Measurements from ENCODE around the gene UBL5. TPM values are rescaled to one million over a fixed set of nuclear protein-coding genes. Genes with fewer than 3 reads are reported as not detected.
A peak's percentile ranks its signal among the peaks of the same experiment; 100 is the strongest.

UBL5 gene
- total RNA-seq, 1 donor from 2014 or later: 547 TPM

GRCh38 chr19:9857920-9858746 lies 30.4 kb downstream of the UBL5 start:
- Histone ChIP-seq H3K36me3 (ENCODE audit: insufficient read depth, low read length) (no peaks in the 10 kb centered on the region), H4K20me1 (ENCODE audit: insufficient read depth, low read length) (no peaks in the 10 kb centered on the region)
- H3K4me1 Mint-ChIP-seq (ENCODE audit: low read depth, unreplicated experiment): peaks cover 11% of the 10 kb centered on the region

GRCh38 chr19:9858766-9859165 lies 31.0 kb downstream of the UBL5 start:
- Mint-ChIP-seq H3K27ac (ENCODE audit: unreplicated experiment) (no peak overlapping the region), H3K4me3 (ENCODE audit: unreplicated experiment) (no peak overlapping the region), H3K4me1 (ENCODE audit: low read depth, unreplicated experiment) (peaks cover 5% of the 10 kb centered on the region), H3K9me3 (ENCODE audit: unreplicated experiment) (peaks cover 5% of the 10 kb centered on the region), H3K36me3 (ENCODE audit: low read depth, unreplicated experiment) (peaks cover 34% of the 10 kb centered on the region), H3K27me3 (ENCODE audit: low read depth, unreplicated experiment) (peaks cover 2% of the 10 kb centered on the region)
- no peak for DNase-seq (ENCODE audit: low read depth)
- no peak overlapping the region for H3K4me3 ChIP-seq (ENCODE audit: insufficient read depth, low read depth, low read length)
- no peak for FAIRE-seq
- no peaks in the 10 kb centered on the region for H3K27me3 ChIP-seq (ENCODE audit: insufficient read depth, low read length)
- H4K20me1 ChIP-seq (ENCODE audit: insufficient read depth, low read length): no peaks in the 10 kb centered on the region
- no peak overlapping the region for H3K9ac ChIP-seq (ENCODE audit: low read length)
- H3K4me1 ChIP-seq (ENCODE audit: insufficient read depth, low read length): no peaks in the 10 kb centered on the region
- no peak overlapping the region for H3K27ac ChIP-seq (ENCODE audit: low read depth, low read length)
- H3K4me2 ChIP-seq (ENCODE audit: low read length): no peak overlapping the region
- H3K79me2 ChIP-seq (ENCODE audit: insufficient read depth, low read length): no peaks in the 10 kb centered on the region
- H3K9me3 ChIP-seq (ENCODE audit: insufficient read depth, low read depth, low read length): no peaks in the 10 kb centered on the region
- H2AFZ ChIP-seq (ENCODE audit: low read depth, low read length): no peak overlapping the region
- TF ChIP-seq EZH2 (IDR thresholded peaks at IDR 0.05; ENCODE audit: insufficient read depth, low read length): no peak
- no peaks in the 10 kb centered on the region for H3K36me3 ChIP-seq (ENCODE audit: insufficient read depth, low read length)

More at GRCh38 chr19:9857920-9858746, 30.4 kb downstream of the UBL5 start:
- H3K4me3 ChIP-seq (ENCODE audit: insufficient read depth, low read depth, low read length): no peak overlapping the region
- no peaks in the 10 kb centered on the region for H3K27me3 ChIP-seq (ENCODE audit: insufficient read depth, low read length)
- peaks cover 6% of the 10 kb centered on the region for H3K9me3 Mint-ChIP-seq (ENCODE audit: unreplicated experiment)
- peak overlapping the region; percentile 4 for H3K27ac Mint-ChIP-seq (ENCODE audit: unreplicated experiment)
- peaks cover 35% of the 10 kb centered on the region for H3K36me3 Mint-ChIP-seq (ENCODE audit: low read depth, unreplicated experiment)
- H3K27me3 Mint-ChIP-seq (ENCODE audit: low read depth, unreplicated experiment): peaks cover 2% of the 10 kb centered on the region
- no peak overlapping the region for H3K4me3 Mint-ChIP-seq (ENCODE audit: unreplicated experiment)
- H3K9me3 ChIP-seq (ENCODE audit: insufficient read depth, low read depth, low read length): no peaks in the 10 kb centered on the region
- no peak for DNase-seq (ENCODE audit: low read depth)
- H3K79me2 ChIP-seq (ENCODE audit: insufficient read depth, low read length): no peaks in the 10 kb centered on the region
- H2AFZ ChIP-seq (ENCODE audit: low read depth, low read length): no peak overlapping the region
- H3K4me2 ChIP-seq (ENCODE audit: low read length): no peak overlapping the region
- H3K4me1 ChIP-seq (ENCODE audit: insufficient read depth, low read length): peaks cover 3% of the 10 kb centered on the region
- FAIRE-seq: no peak
- no peak for TF ChIP-seq EZH2 (IDR thresholded peaks at IDR 0.05; ENCODE audit: insufficient read depth, low read length)
- TF ChIP-seq, protein P1, sequence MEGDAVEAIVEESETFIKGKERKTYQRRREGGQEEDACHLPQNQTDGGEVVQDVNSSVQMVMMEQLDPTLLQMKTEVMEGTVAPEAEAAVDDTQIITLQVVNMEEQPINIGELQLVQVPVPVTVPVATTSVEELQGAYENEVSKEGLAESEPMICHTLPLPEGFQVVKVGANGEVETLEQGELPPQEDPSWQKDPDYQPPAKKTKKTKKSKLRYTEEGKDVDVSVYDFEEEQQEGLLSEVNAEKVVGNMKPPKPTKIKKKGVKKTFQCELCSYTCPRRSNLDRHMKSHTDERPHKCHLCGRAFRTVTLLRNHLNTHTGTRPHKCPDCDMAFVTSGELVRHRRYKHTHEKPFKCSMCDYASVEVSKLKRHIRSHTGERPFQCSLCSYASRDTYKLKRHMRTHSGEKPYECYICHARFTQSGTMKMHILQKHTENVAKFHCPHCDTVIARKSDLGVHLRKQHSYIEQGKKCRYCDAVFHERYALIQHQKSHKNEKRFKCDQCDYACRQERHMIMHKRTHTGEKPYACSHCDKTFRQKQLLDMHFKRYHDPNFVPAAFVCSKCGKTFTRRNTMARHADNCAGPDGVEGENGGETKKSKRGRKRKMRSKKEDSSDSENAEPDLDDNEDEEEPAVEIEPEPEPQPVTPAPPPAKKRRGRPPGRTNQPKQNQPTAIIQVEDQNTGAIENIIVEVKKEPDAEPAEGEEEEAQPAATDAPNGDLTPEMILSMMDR (IDR thresholded peaks at IDR 0.05; ENCODE audit: insufficient read depth, low read depth, low read length): no peak
- H3K9ac ChIP-seq (ENCODE audit: low read length): no peak overlapping the region
- H3K27ac ChIP-seq (ENCODE audit: low read depth, low read length): no peak overlapping the region

- no peak for DNase-seq (ENCODE audit: low read depth)
- peaks cover 29% of the 10 kb centered on the region for H3K36me3 Mint-ChIP-seq (ENCODE audit: low read depth, unreplicated experiment)
- no peak overlapping the region for H3K4me3 Mint-ChIP-seq (ENCODE audit: unreplicated experiment)
- Histone ChIP-seq H3K4me1 (ENCODE audit: insufficient read depth, low read length) (no peaks in the 10 kb centered on the region), H3K4me3 (ENCODE audit: insufficient read depth, low read depth, low read length) (no peak overlapping the region), H3K9me3 (ENCODE audit: insufficient read depth, low read depth, low read length) (no peaks in the 10 kb centered on the region), H3K27ac (ENCODE audit: low read depth, low read length) (no peak overlapping the region), H4K20me1 (ENCODE audit: insufficient read depth, low read length) (no peaks in the 10 kb centered on the region), H3K36me3 (ENCODE audit: insufficient read depth, low read length) (no peaks in the 10 kb centered on the region), H3K27me3 (ENCODE audit: insufficient read depth, low read length) (no peaks in the 10 kb centered on the region), H3K4me2 (ENCODE audit: low read length) (no peak overlapping the region), H3K9ac (ENCODE audit: low read length) (no peak overlapping the region), H3K79me2 (ENCODE audit: insufficient read depth, low read length) (no peaks in the 10 kb centered on the region), H2AFZ (ENCODE audit: low read depth, low read length) (no peak overlapping the region)
- peaks cover 4% of the 10 kb centered on the region for H3K4me1 Mint-ChIP-seq (ENCODE audit: low read depth, unreplicated experiment)
- peaks cover 3% of the 10 kb centered on the region for H3K9me3 Mint-ChIP-seq (ENCODE audit: unreplicated experiment)
- no peak for FAIRE-seq
- no peak overlapping the region for H3K27ac Mint-ChIP-seq (ENCODE audit: unreplicated experiment)
- TF ChIP-seq, protein P1 (IDR thresholded peaks at IDR 0.05; ENCODE audit: insufficient read depth, low read depth, low read length): no peak
- TF ChIP-seq EZH2 (IDR thresholded peaks at IDR 0.05; ENCODE audit: insufficient read depth, low read length): no peak
- H3K27me3 Mint-ChIP-seq (ENCODE audit: low read depth, unreplicated experiment): peaks cover 2% of the 10 kb centered on the region
Observed at GRCh38 chr19:9860407-9860806, 32.7 kb downstream of the UBL5 start.

All from astrocyte (in vitro differentiated cells and primary cell).